OCI-LY3 (cell line): ENCODE results near the gene BBS12.
"Not testable (repeated sequence)": the region's sequence is repeated elsewhere in the genome, so short reads cannot be mapped to it uniquely, and the experiment has no call there.

ENCODE experiments used
- EZH2phosphoT487 ChIP-seq: fragments of 200-600 bp; shearing (Covaris generic); IDR thresholded peaks from 2 replicates; pipeline ENCODE4 v1.6.1; 2018; ENCODE audit warnings: antibody characterized with exemption, mixed run types, low read depth
- TF ChIP-seq, protein P1 (sequence below): fragments of 200-600, 300-600 bp; sonication (generic); IDR thresholded peaks from 2 replicates; pipeline ENCODE4 v1.5.1; 2014; ENCODE audit warnings: antibody characterized with exemption, low read length, low read depth

DNA sequence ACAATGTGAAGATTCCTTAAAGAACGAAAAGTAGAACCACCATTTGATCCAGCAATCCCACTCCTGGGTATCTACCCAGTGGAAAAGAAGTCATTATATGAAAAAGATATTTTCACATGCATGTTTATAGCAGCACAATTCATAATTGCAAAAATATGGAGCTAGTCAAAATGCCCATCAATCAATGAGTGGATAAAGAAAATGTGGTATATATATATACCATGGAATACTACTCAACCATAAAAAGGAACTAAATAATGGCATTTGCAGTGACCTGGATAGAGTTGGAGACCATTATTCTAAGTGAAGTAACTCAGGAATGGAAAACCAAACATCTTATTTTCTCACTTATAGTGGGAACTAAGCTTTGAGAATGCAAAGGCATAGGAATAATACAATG, 54.4 kb downstream of the BBS12 start:
- TF ChIP-seq, protein P1, sequence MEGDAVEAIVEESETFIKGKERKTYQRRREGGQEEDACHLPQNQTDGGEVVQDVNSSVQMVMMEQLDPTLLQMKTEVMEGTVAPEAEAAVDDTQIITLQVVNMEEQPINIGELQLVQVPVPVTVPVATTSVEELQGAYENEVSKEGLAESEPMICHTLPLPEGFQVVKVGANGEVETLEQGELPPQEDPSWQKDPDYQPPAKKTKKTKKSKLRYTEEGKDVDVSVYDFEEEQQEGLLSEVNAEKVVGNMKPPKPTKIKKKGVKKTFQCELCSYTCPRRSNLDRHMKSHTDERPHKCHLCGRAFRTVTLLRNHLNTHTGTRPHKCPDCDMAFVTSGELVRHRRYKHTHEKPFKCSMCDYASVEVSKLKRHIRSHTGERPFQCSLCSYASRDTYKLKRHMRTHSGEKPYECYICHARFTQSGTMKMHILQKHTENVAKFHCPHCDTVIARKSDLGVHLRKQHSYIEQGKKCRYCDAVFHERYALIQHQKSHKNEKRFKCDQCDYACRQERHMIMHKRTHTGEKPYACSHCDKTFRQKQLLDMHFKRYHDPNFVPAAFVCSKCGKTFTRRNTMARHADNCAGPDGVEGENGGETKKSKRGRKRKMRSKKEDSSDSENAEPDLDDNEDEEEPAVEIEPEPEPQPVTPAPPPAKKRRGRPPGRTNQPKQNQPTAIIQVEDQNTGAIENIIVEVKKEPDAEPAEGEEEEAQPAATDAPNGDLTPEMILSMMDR = not testable (repeated sequence)
- TF ChIP-seq EZH2phosphoT487 = not testable (repeated sequence)
